HEK293 (cell line): Measurements from ENCODE around the gene GATAD2A.

Experiments
- GLIS2 ChIP-seq: fragments of 450-650 bp; formaldehyde crosslinking; IDR thresholded peaks from 2 replicates; pipeline ENCODE4 v1.5.1; 2016; ENCODE audit warnings: missing biosample characterization, missing genetic modification characterization
- INSM2 ChIP-seq: fragments of 450-650 bp; formaldehyde crosslinking; IDR thresholded peaks from 2 replicates; pipeline ENCODE4 v1.5.1; 2016; ENCODE audit warnings: missing biosample characterization, missing genetic modification characterization
- KLF16 ChIP-seq: fragments of 450-650 bp; formaldehyde crosslinking; IDR thresholded peaks from 2 replicates; pipeline ENCODE4 v1.5.1; 2017; ENCODE audit warnings: missing biosample characterization, missing genetic modification characterization
- KLF17 ChIP-seq: fragments of 450-650 bp; formaldehyde crosslinking; IDR thresholded peaks from 2 replicates; pipeline ENCODE4 v1.5.1; 2016; ENCODE audit warnings: missing biosample characterization, missing genetic modification characterization
- MZF1 ChIP-seq: fragments of 450-650 bp; formaldehyde crosslinking; IDR thresholded peaks from 2 replicates; pipeline ENCODE4 v1.5.1; 2017; ENCODE audit warnings: missing biosample characterization, missing genetic modification characterization, borderline replicate concordance
- PATZ1 ChIP-seq: fragments of 450-650 bp; formaldehyde crosslinking; IDR thresholded peaks from 2 replicates; pipeline ENCODE4 v1.5.1; 2016; ENCODE audit warnings: missing biosample characterization, missing genetic modification characterization
- YY1 ChIP-seq: fragments of 450-650 bp; formaldehyde crosslinking; IDR thresholded peaks from 2 replicates; pipeline ENCODE4 v1.5.1; 2018; ENCODE audit warnings: missing biosample characterization, missing genetic modification characterization
- ZEB2 ChIP-seq: fragments of 450-650 bp; formaldehyde crosslinking; IDR thresholded peaks from 2 replicates; pipeline ENCODE4 v1.5.1; 2016; ENCODE audit warnings: missing biosample characterization, missing genetic modification characterization
- ZFHX2 ChIP-seq: fragments of 450-650 bp; formaldehyde crosslinking; conservative IDR thresholded peaks from 2 replicates; pipeline ENCODE4 v1.5.1; 2016; ENCODE audit warnings: missing biosample characterization, missing genetic modification characterization
- ZNF2 ChIP-seq: fragments of 450-650 bp; formaldehyde crosslinking; IDR thresholded peaks from 2 replicates; pipeline ENCODE4 v1.5.1; 2016; ENCODE audit warnings: missing biosample characterization, missing genetic modification characterization
- ZNF24 ChIP-seq: fragments of 450-650 bp; formaldehyde crosslinking; IDR thresholded peaks from 2 replicates; pipeline ENCODE4 v1.5.1; 2016; ENCODE audit warnings: missing biosample characterization, missing genetic modification characterization
- ZNF280D ChIP-seq: fragments of 450-650 bp; formaldehyde crosslinking; IDR thresholded peaks from 2 replicates; pipeline ENCODE4 v1.5.1; 2016; ENCODE audit warnings: missing biosample characterization, missing genetic modification characterization
- ZNF341 ChIP-seq: fragments of 450-650 bp; formaldehyde crosslinking; IDR thresholded peaks from 2 replicates; pipeline ENCODE4; 2016; ENCODE audit warnings: low read depth, missing biosample characterization, missing genetic modification characterization
- ZNF433 ChIP-seq: fragments of 450-650 bp; formaldehyde crosslinking; IDR thresholded peaks from 2 replicates; pipeline ENCODE4 v1.5.1; 2016; ENCODE audit warnings: missing biosample characterization, missing genetic modification characterization, low read depth
- ZNF473 ChIP-seq: fragments of 450-650 bp; formaldehyde crosslinking; IDR thresholded peaks from 2 replicates; pipeline ENCODE4 v1.5.1; 2017; ENCODE audit warnings: missing biosample characterization, missing genetic modification characterization
- ZNF530 ChIP-seq: fragments of 450-650 bp; formaldehyde crosslinking; IDR thresholded peaks from 2 replicates; pipeline ENCODE4 v1.5.1; 2016; ENCODE audit warnings: low read depth, missing biosample characterization, missing genetic modification characterization
- ZNF548 ChIP-seq: fragments of 450-650 bp; formaldehyde crosslinking; IDR thresholded peaks from 2 replicates; pipeline ENCODE4 v1.5.1; 2016; ENCODE audit warnings: missing biosample characterization, missing genetic modification characterization
- ZNF561 ChIP-seq: fragments of 450-650 bp; IDR thresholded peaks from 2 replicates; pipeline ENCODE4 v1.5.1; 2018; ENCODE audit warnings: missing biosample characterization, missing genetic modification characterization, borderline replicate concordance
- ZNF692 ChIP-seq: fragments of 450-650 bp; formaldehyde crosslinking; IDR thresholded peaks from 2 replicates; pipeline ENCODE4 v1.5.1; 2016; ENCODE audit warnings: missing biosample characterization, missing genetic modification characterization
- ZNF785 ChIP-seq: fragments of 450-650 bp; formaldehyde crosslinking; IDR thresholded peaks from 2 replicates; pipeline ENCODE4 v1.5.1; 2016; ENCODE audit warnings: missing biosample characterization, missing genetic modification characterization
- ZNF843 ChIP-seq: fragments of 450-650 bp; formaldehyde crosslinking; IDR thresholded peaks from 2 replicates; pipeline ENCODE4 v1.5.1; 2016; ENCODE audit warnings: missing biosample characterization, missing genetic modification characterization
- ZSCAN16 ChIP-seq: fragments of 450-650 bp; formaldehyde crosslinking; IDR thresholded peaks from 2 replicates; pipeline ENCODE4 v1.5.1; 2016; ENCODE audit warnings: missing biosample characterization, missing genetic modification characterization
- ZSCAN30 ChIP-seq: fragments of 450-650 bp; IDR thresholded peaks from 2 replicates; pipeline ENCODE4 v1.5.1; 2018; ENCODE audit warnings: missing biosample characterization, mild to moderate bottlenecking, missing genetic modification characterization, moderate library complexity
- TF ChIP-seq, protein P1 (sequence below): fragments of 450-650 bp; formaldehyde crosslinking; IDR thresholded peaks from 2 replicates; pipeline ENCODE4 v1.5.1; 2016; ENCODE audit warnings: missing biosample characterization, missing genetic modification characterization
- TF ChIP-seq, protein P2 (sequence below): fragments of 450-650 bp; formaldehyde crosslinking; IDR thresholded peaks from 2 replicates; pipeline ENCODE4 v1.5.1; 2016; ENCODE audit warnings: missing biosample characterization, missing genetic modification characterization, low read depth

The GATAD2A gene

DNA sequence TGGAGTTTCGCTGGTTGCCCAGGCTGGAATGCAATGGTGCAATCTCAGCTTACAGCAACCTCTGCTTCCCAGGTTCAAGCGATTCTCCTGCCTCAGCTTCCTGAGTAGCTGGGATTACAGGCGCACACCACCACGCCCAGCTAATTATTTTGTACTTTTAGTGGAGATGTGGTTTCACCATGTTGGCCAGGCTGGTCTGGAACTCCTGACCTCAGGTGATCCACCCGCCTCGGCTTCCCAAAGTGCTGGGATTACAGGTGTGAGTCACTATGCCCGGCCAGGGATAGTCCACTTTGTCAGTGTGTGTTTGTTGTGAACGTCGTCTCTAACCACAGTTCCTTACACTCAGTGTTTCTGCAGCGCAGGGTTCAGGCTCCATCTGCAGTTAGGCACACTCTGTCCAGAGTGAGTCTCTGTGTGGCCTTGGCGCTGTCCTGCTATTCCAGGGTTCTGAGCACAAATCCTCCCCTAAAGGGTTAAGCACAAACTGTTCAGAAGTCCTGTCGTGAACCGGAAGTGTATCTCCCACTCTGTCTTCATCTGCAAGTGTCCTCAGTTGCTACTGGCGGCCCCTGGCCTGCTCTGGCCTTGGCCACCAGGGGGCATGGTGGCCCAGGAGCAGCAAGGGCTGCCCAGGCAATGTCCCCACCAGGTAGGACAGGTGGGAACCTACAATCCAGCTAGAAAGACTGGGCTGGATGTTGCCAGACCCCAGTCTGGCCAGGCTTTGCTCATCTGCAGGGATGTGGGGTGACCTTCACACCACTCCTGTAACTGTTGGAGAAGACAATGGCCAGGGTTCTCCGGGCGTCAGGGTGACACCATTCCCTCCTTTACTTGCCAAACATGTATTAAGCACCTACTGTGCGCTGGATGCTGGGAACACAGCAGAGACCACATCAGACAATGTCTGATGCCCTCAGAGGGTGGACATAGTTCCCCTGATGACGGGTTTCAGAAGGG, 38.8 kb upstream of the GATAD2A start (continued):
- TF ChIP-seq PATZ1 (tag by site-specific recombination) (0 out of 2 replicates have a peak, but pooled peaks have one; percentile 29), ZNF2 (tag by site-specific recombination) (peak; percentile 97), ZNF561 (tag by site-specific recombination) (no peak), MZF1 (tag by site-specific recombination) (no peak), GLIS2 (tag by site-specific recombination) (no peak), KLF16 (0 out of 2 replicates have a peak, but pooled peaks have one; percentile 29), KLF17 (no peak), ZEB2 (tag by site-specific recombination) (peak; percentile 67), ZNF433 (tag by site-specific recombination) (no peak), ZFHX2 (tag by site-specific recombination) (peak; percentile 29; the same call in 1 of the 2 replicates), ZNF24 (tag by site-specific recombination) (no peak), ZNF341 (tag by site-specific recombination) (0 out of 2 replicates have a peak, but pooled peaks have one; percentile 10), ZNF548 (tag by site-specific recombination) (no peak), ZNF280D (tag by site-specific recombination) (no peak), ZSCAN16 (no peak), ZNF473 (tag by site-specific recombination) (no peak), ZSCAN30 (tag by site-specific recombination) (peak; percentile 79), ZNF692 (tag by site-specific recombination) (no peak), INSM2 (tag by site-specific recombination) (peak; percentile 27; the same call in 1 of the 2 replicates), ZNF530 (tag by site-specific recombination) (no peak), ZNF843 (tag by site-specific recombination) (0 out of 2 replicates have a peak, but pooled peaks have one; percentile 25), ZNF785 (tag by site-specific recombination) (no peak), YY1 (tag by site-specific recombination) (no peak)
- TF ChIP-seq, protein P1, sequence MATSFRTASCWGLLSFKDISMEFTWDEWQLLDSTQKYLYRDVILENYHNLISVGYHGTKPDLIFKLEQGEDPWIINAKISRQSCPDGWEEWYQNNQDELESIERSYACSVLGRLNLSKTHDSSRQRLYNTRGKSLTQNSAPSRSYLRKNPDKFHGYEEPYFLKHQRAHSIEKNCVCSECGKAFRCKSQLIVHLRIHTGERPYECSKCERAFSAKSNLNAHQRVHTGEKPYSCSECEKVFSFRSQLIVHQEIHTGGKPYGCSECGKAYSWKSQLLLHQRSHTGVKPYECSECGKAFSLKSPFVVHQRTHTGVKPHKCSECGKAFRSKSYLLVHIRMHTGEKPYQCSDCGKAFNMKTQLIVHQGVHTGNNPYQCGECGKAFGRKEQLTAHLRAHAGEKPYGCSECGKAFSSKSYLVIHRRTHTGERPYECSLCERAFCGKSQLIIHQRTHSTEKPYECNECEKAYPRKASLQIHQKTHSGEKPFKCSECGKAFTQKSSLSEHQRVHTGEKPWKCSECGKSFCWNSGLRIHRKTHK (tag by site-specific recombination), result no peak
- TF ChIP-seq, protein P2, sequence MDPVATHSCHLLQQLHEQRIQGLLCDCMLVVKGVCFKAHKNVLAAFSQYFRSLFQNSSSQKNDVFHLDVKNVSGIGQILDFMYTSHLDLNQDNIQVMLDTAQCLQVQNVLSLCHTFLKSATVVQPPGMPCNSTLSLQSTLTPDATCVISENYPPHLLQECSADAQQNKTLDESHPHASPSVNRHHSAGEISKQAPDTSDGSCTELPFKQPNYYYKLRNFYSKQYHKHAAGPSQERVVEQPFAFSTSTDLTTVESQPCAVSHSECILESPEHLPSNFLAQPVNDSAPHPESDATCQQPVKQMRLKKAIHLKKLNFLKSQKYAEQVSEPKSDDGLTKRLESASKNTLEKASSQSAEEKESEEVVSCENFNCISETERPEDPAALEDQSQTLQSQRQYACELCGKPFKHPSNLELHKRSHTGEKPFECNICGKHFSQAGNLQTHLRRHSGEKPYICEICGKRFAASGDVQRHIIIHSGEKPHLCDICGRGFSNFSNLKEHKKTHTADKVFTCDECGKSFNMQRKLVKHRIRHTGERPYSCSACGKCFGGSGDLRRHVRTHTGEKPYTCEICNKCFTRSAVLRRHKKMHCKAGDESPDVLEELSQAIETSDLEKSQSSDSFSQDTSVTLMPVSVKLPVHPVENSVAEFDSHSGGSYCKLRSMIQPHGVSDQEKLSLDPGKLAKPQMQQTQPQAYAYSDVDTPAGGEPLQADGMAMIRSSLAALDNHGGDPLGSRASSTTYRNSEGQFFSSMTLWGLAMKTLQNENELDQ (tag by site-specific recombination), result no peak
